ENCODE results near the gene ATXN7L1.
"Not testable (repeated sequence)": the region's sequence is repeated elsewhere in the genome, so short reads cannot be mapped to it uniquely, and the experiment has no call there.

Gene ATXN7L1

GRCh38 chr7:105866102-105866801, 10.1 kb downstream of the ATXN7L1 start:
- no peak for DNase-seq

GRCh38 chr7:105863876-105864275, 12.5 kb downstream of the ATXN7L1 start:
- intact Hi-C loops (cut with DNase I) = no loop called here
- peak in 1 of 42 donors; percentile 10 for DNase-seq

More at GRCh38 chr7:105866102-105866801, 10.1 kb downstream of the ATXN7L1 start:
- intact Hi-C loops (cut with DNase I) = no loop called here

- peak in 1 of 42 donors; percentile 17 for DNase-seq
- intact Hi-C loops (cut with DNase I) = no loop called here
Observed at GRCh38 chr7:105862770-105863169, 13.6 kb downstream of the ATXN7L1 start.

GRCh38 chr7:105862276-105862675, 14.1 kb downstream of the ATXN7L1 start:
- DNase-seq = peak in 1 of 42 donors; percentile 20
- intact Hi-C loops (cut with DNase I) = no loop called here

- intact Hi-C loops (cut with DNase I) = no loop called here
- DNase-seq = peak in 2 of 42 donors; percentile 7 to 8
Observed at GRCh38 chr7:105861224-105861623, 15.2 kb downstream of the ATXN7L1 start.

GRCh38 chr7:105860793-105861192, 15.6 kb downstream of the ATXN7L1 start:
- intact Hi-C loops (cut with DNase I) = no loop called here

GRCh38 chr7:105857009-105857952, 19.1 kb downstream of the ATXN7L1 start:
- intact Hi-C loops (cut with DNase I) = no loop called here
- DNase-seq = peak in 1 of 42 donors; percentile 26

More at GRCh38 chr7:105860793-105861192, 15.6 kb downstream of the ATXN7L1 start:
- peak in 1 of 42 donors; percentile 7 for DNase-seq

GRCh38 chr7:105854498-105854897, 21.9 kb downstream of the ATXN7L1 start:
- intact Hi-C loops (cut with DNase I) = no loop called here
- peak in 1 of 42 donors; percentile 37 for DNase-seq

- peak in 1 of 42 donors; percentile 39 for DNase-seq
Observed at GRCh38 chr7:105853931-105854419, 22.4 kb downstream of the ATXN7L1 start.

GRCh38 chr7:105851064-105851463, 25.3 kb downstream of the ATXN7L1 start:
- no peak for DNase-seq
- intact Hi-C loops (cut with DNase I) = no loop called here

More at GRCh38 chr7:105853931-105854419, 22.4 kb downstream of the ATXN7L1 start:
- intact Hi-C loops (cut with DNase I) = no loop called here

- intact Hi-C loops (cut with DNase I) = no loop called here
- DNase-seq = peak in 1 of 42 donors; percentile 31
Observed at GRCh38 chr7:105849122-105849855, 27.1 kb downstream of the ATXN7L1 start.

- intact Hi-C loops (cut with DNase I) = no loop called here
- no peak for DNase-seq
Observed at GRCh38 chr7:105846404-105846803, 30.0 kb downstream of the ATXN7L1 start.

- intact Hi-C loops (cut with DNase I); DNase-seq: not testable (repeated sequence)
Observed at GRCh38 chr7:105844681-105845080, 31.7 kb downstream of the ATXN7L1 start.

GRCh38 chr7:105841866-105842265, 34.5 kb downstream of the ATXN7L1 start:
- intact Hi-C loops (cut with DNase I) = no loop called here

GRCh38 chr7:105840981-105841749, 35.2 kb downstream of the ATXN7L1 start:
- peak in 1 of 42 donors; percentile 36 for DNase-seq
- intact Hi-C loops (cut with DNase I) = no loop called here

More at GRCh38 chr7:105841866-105842265, 34.5 kb downstream of the ATXN7L1 start:
- DNase-seq = peak in 1 of 42 donors; percentile 31

GRCh38 chr7:105839266-105839665, 37.1 kb downstream of the ATXN7L1 start:
- no peak for DNase-seq
- intact Hi-C loops (cut with DNase I) = no loop called here

- peak in 9 of 42 donors; percentile 13 to 63 (median 33) for DNase-seq
- intact Hi-C loops (cut with DNase I) = no loop called here
Observed at GRCh38 chr7:105838627-105839231, 37.7 kb downstream of the ATXN7L1 start.

Data from head of caudate nucleus (tissue), 42 donors.